ENCODE measurements around the gene C16orf95. TPM values are rescaled to one million over a fixed set of nuclear protein-coding genes. Genes with fewer than 3 reads are reported as not detected.

The C16orf95 gene
- total RNA-seq, 1 experiment from 2014 or later = 12.0 TPM

- no peak for DNase-seq
- Histone ChIP-seq H3K9me3 (ENCODE audit: low read length) (no peaks in the 10 kb centered on the region), H3K4me1 (ENCODE audit: low read length) (no peaks in the 10 kb centered on the region), H3K27ac (ENCODE audit: low read length) (no peak overlapping the region), H3K4me2 (ENCODE audit: low read depth, low read length, poor library complexity, severe bottlenecking) (no peak overlapping the region), H3K27me3 (ENCODE audit: low read length) (no peaks in the 10 kb centered on the region), H4K20me1 (ENCODE audit: insufficient read depth, low read depth, low read length) (no peaks in the 10 kb centered on the region), H2AFZ (ENCODE audit: low read length) (no peak overlapping the region), H3K36me3 (ENCODE audit: insufficient read depth, low read length) (no peaks in the 10 kb centered on the region), H3K9ac (ENCODE audit: low read length) (no peak overlapping the region), H3K9me2 (replicated peaks; ENCODE audit: insufficient read depth, low read length) (no peaks in the 10 kb centered on the region), H3K4me3 (ENCODE audit: low read length) (no peak overlapping the region), H3K79me2 (ENCODE audit: low read length) (no peaks in the 10 kb centered on the region)
Observed at GRCh38 chr16:87298857-87299465, 18.2 kb downstream of the C16orf95 start.

DNA sequence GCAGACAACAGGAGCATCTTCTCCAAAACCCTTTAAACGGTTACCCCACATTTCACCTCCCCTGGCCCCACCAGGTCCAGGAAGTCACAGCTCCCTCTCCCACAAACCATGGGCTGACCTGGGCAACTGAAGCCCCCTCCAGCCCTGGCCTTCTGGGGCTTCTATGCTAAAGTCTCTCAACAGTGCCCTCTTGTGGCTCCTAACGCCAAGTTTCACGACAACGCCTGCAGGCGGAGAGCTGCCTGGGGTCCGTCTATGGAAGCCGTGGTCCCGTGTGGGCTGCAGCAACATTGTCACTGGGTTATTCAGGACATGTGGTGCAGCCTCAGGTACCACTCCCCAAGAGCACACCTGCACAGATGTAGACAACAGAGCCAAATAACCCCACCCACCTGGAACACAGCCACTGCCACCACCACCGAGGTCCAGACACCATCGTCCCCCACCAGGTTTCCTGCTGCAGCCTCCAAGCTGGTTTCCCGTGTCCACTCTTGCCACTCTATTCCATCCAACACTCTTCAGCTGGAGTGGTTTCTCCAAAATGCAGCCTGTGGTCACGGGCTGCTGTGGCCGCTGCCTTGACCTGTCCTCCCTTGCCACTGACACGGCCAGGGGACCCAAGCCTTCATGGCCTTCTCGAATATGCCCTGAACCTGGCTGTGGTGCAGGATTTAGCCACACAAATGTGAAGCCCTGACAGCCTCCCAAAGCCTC is 19.1 kb downstream of the C16orf95 start:
- no peak overlapping the region for H2AFZ ChIP-seq (ENCODE audit: low read length)
- no peaks in the 10 kb centered on the region for H3K9me2 ChIP-seq (replicated peaks; ENCODE audit: insufficient read depth, low read length)
- H3K27ac ChIP-seq (ENCODE audit: low read length) = no peak overlapping the region
- no peaks in the 10 kb centered on the region for H3K27me3 ChIP-seq (ENCODE audit: low read length)
- H3K36me3 ChIP-seq (ENCODE audit: insufficient read depth, low read length) = no peaks in the 10 kb centered on the region
- DNase-seq = peak; percentile 79
- no peaks in the 10 kb centered on the region for H3K79me2 ChIP-seq (ENCODE audit: low read length)
- H4K20me1 ChIP-seq (ENCODE audit: insufficient read depth, low read depth, low read length) = no peaks in the 10 kb centered on the region
- H3K9ac ChIP-seq (ENCODE audit: low read length) = no peak overlapping the region
- H3K4me3 ChIP-seq (ENCODE audit: low read length) = no peak overlapping the region
- no peak overlapping the region for H3K4me2 ChIP-seq (ENCODE audit: low read depth, low read length, poor library complexity, severe bottlenecking)
- no peaks in the 10 kb centered on the region for H3K9me3 ChIP-seq (ENCODE audit: low read length)
- H3K4me1 ChIP-seq (ENCODE audit: low read length) = no peaks in the 10 kb centered on the region

DNA sequence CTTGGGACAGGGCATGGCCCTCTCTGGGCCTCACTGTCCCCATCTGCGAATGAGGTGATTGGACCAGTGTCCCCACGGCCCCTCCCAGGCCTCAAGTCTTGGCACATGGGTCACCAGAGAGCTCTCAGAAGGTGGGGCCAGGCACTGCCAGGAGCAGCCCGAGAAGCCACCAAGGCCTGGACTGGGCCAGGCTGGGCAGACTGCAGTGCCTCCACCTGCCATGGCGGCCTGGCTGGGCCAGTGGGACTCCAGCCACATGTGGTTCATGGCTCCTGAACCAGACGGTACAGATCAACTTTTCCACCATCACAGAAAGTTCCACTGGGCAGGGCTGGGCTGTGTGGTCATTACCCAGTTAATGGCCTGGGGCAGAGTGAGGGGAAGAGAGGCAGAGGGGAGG is 19.8 kb downstream of the C16orf95 start:
- Histone ChIP-seq H3K79me2 (ENCODE audit: low read length) (no peaks in the 10 kb centered on the region), H3K9ac (ENCODE audit: low read length) (no peak overlapping the region), H4K20me1 (ENCODE audit: insufficient read depth, low read depth, low read length) (no peaks in the 10 kb centered on the region), H3K27me3 (ENCODE audit: low read length) (no peaks in the 10 kb centered on the region), H3K36me3 (ENCODE audit: insufficient read depth, low read length) (0 out of 2 replicates have a peak, but pooled peaks cover 4% of the 10 kb centered on the region), H3K4me2 (ENCODE audit: low read depth, low read length, poor library complexity, severe bottlenecking) (no peak overlapping the region), H3K9me2 (replicated peaks; ENCODE audit: insufficient read depth, low read length) (no peaks in the 10 kb centered on the region), H3K4me1 (ENCODE audit: low read length) (no peaks in the 10 kb centered on the region), H3K9me3 (ENCODE audit: low read length) (no peaks in the 10 kb centered on the region), H2AFZ (ENCODE audit: low read length) (no peak overlapping the region), H3K27ac (ENCODE audit: low read length) (no peak overlapping the region), H3K4me3 (ENCODE audit: low read length) (no peak overlapping the region)
- DNase-seq = no peak

DNA sequence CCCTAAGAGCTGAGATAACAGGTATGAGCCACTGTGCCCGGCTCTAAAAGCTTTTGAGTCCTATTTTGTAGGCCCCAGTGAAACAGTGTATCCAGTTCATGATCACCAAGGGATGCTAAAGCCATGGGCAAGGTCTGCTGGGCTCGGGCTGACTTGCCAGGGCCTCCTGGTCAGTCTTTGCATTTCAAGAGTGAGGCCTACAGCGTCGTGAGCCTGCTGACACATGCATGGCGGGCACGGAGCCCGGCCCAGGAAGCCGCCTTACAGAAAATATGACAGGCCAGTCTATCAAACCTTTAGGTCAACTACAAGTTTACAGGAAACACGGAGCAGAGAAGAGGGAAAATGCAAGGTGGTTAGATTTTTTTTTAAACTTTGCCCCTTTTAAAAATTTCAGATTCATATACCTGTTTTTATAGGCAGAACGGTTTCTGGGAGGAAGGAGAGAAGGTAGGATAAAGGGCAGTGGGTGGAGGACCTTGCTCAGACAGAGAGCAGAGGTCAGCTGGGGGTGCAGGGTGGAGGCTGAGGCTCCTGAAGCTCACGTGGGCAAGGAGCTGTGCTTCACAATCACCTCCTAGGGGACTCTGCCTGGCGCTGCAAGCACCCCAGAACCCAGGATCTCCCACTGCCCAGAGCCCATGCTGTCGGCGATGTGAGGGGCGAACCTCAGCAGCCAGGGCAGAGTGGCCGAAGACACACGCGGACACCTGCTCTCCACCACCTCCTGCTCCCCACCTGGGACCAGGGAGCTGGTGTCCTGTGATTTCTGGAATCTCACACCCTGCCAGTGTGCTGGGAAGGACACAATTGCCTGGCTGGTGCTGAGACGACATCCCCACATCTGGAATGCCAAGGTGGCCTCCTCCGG is 21.3 kb downstream of the C16orf95 start:
- no peak overlapping the region for H3K4me2 ChIP-seq (ENCODE audit: low read depth, low read length, poor library complexity, severe bottlenecking)
- no peaks in the 10 kb centered on the region for H3K27me3 ChIP-seq (ENCODE audit: low read length)
- H3K79me2 ChIP-seq (ENCODE audit: low read length) = no peaks in the 10 kb centered on the region
- no peaks in the 10 kb centered on the region for H3K9me3 ChIP-seq (ENCODE audit: low read length)
- no peaks in the 10 kb centered on the region for H3K4me1 ChIP-seq (ENCODE audit: low read length)
- H2AFZ ChIP-seq (ENCODE audit: low read length) = no peak overlapping the region
- no peak for DNase-seq
- no peak overlapping the region for H3K9ac ChIP-seq (ENCODE audit: low read length)
- H3K27ac ChIP-seq (ENCODE audit: low read length) = no peak overlapping the region
- H3K9me2 ChIP-seq (replicated peaks; ENCODE audit: insufficient read depth, low read length) = no peaks in the 10 kb centered on the region
- H4K20me1 ChIP-seq (ENCODE audit: insufficient read depth, low read depth, low read length) = no peaks in the 10 kb centered on the region
- no peak overlapping the region for H3K4me3 ChIP-seq (ENCODE audit: low read length)
- H3K36me3 ChIP-seq (ENCODE audit: insufficient read depth, low read length) = 0 out of 2 replicates have a peak, but pooled peaks cover 8% of the 10 kb centered on the region

DNA sequence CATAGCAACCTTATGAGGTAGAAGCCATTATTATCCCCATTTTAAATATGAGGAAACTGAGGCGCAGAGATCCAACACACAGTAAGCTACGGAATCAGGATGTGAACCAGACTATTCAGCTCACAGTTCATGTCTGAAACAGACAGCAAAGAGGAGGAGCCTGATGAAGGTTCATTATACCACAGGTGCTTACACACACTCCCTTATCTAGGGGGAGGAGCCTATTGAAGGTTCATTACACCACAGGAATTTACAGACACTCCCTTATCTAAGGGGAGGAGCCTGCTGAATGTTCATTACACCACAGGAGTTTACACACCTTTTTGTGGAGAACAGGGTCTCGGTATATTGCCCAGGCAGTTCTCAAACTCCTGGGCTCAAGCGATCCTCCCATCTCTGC is 21.9 kb downstream of the C16orf95 start:
- H3K4me1 ChIP-seq (ENCODE audit: low read length) = no peaks in the 10 kb centered on the region
- DNase-seq = peak; percentile 80
- no peak overlapping the region for H3K4me2 ChIP-seq (ENCODE audit: low read depth, low read length, poor library complexity, severe bottlenecking)
- no peaks in the 10 kb centered on the region for H3K9me2 ChIP-seq (replicated peaks; ENCODE audit: insufficient read depth, low read length)
- H3K36me3 ChIP-seq (ENCODE audit: insufficient read depth, low read length) = 0 out of 2 replicates have a peak, but pooled peaks cover 8% of the 10 kb centered on the region
- no peaks in the 10 kb centered on the region for H3K79me2 ChIP-seq (ENCODE audit: low read length)
- H3K27me3 ChIP-seq (ENCODE audit: low read length) = no peaks in the 10 kb centered on the region
- no peak overlapping the region for H3K27ac ChIP-seq (ENCODE audit: low read length)
- H2AFZ ChIP-seq (ENCODE audit: low read length) = no peak overlapping the region
- H3K9me3 ChIP-seq (ENCODE audit: low read length) = no peaks in the 10 kb centered on the region
- no peak overlapping the region for H3K9ac ChIP-seq (ENCODE audit: low read length)
- no peaks in the 10 kb centered on the region for H4K20me1 ChIP-seq (ENCODE audit: insufficient read depth, low read depth, low read length)
- no peak overlapping the region for H3K4me3 ChIP-seq (ENCODE audit: low read length)

GRCh38 chr16:87293990-87294389 is 23.2 kb downstream of the C16orf95 start:
- DNase-seq = no peak
- H3K9ac ChIP-seq (ENCODE audit: low read length) = no peak overlapping the region
- 0 out of 2 replicates have a peak, but pooled peaks cover 8% of the 10 kb centered on the region for H3K36me3 ChIP-seq (ENCODE audit: insufficient read depth, low read length)
- H4K20me1 ChIP-seq (ENCODE audit: insufficient read depth, low read depth, low read length) = no peaks in the 10 kb centered on the region
- H3K79me2 ChIP-seq (ENCODE audit: low read length) = no peaks in the 10 kb centered on the region
- H2AFZ ChIP-seq (ENCODE audit: low read length) = no peak overlapping the region
- no peaks in the 10 kb centered on the region for H3K9me2 ChIP-seq (replicated peaks; ENCODE audit: insufficient read depth, low read length)
- H3K4me3 ChIP-seq (ENCODE audit: low read length) = no peak overlapping the region
- no peaks in the 10 kb centered on the region for H3K4me1 ChIP-seq (ENCODE audit: low read length)
- H3K27me3 ChIP-seq (ENCODE audit: low read length) = no peaks in the 10 kb centered on the region
- no peaks in the 10 kb centered on the region for H3K9me3 ChIP-seq (ENCODE audit: low read length)
- no peak overlapping the region for H3K27ac ChIP-seq (ENCODE audit: low read length)
- H3K4me2 ChIP-seq (ENCODE audit: low read depth, low read length, poor library complexity, severe bottlenecking) = no peak overlapping the region

GRCh38 chr16:87291944-87292343 is 25.2 kb downstream of the C16orf95 start:
- DNase-seq = no peak
- no peaks in the 10 kb centered on the region for H3K27me3 ChIP-seq (ENCODE audit: low read length)
- no peak overlapping the region for H3K9ac ChIP-seq (ENCODE audit: low read length)
- no peaks in the 10 kb centered on the region for H3K9me3 ChIP-seq (ENCODE audit: low read length)
- H3K4me3 ChIP-seq (ENCODE audit: low read length) = no peak overlapping the region
- H4K20me1 ChIP-seq (ENCODE audit: insufficient read depth, low read depth, low read length) = no peaks in the 10 kb centered on the region
- no peaks in the 10 kb centered on the region for H3K79me2 ChIP-seq (ENCODE audit: low read length)
- H3K27ac ChIP-seq (ENCODE audit: low read length) = no peak overlapping the region
- no peak overlapping the region for H3K4me2 ChIP-seq (ENCODE audit: low read depth, low read length, poor library complexity, severe bottlenecking)
- no peaks in the 10 kb centered on the region for H3K9me2 ChIP-seq (replicated peaks; ENCODE audit: insufficient read depth, low read length)
- no peaks in the 10 kb centered on the region for H3K4me1 ChIP-seq (ENCODE audit: low read length)
- no peak overlapping the region for H2AFZ ChIP-seq (ENCODE audit: low read length)
- peaks cover 8% of the 10 kb centered on the region; the same call in 1 of the 2 replicates for H3K36me3 ChIP-seq (ENCODE audit: insufficient read depth, low read length)

DNA sequence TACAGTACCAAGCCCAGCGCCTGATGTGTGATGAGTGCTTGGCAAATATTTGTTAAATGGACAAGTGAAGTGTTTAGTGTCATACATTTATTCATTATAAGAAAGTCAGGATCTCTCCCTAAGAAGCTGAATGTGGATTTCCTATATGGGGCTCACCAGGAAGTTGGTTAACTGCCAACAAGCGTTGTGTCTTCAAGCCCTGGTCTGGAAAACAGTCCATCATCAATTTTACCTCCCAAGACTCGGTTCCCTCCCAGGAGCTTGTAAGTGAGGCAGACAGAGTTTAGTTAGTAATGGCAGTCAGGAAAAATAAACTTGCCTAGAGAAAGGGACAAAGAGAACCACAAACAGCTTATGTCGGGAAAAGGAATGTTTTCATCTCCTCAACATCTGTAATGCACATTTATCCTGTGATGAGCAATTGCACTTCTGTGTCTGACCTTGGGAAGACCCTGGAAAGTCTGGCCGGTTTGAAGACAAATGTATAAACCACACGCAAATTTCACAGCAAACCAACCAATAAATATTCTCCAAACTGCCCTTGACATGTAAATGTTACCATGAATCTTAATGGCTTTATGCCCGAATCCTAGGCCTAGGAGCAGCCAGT is 28.3 kb downstream of the C16orf95 start:
- DNase-seq = no peak
- no peaks in the 10 kb centered on the region for H3K9me3 ChIP-seq (ENCODE audit: low read length)
- H3K27me3 ChIP-seq (ENCODE audit: low read length) = no peaks in the 10 kb centered on the region
- H3K79me2 ChIP-seq (ENCODE audit: low read length) = no peaks in the 10 kb centered on the region
- H3K9me2 ChIP-seq (replicated peaks; ENCODE audit: insufficient read depth, low read length) = no peaks in the 10 kb centered on the region
- H3K27ac ChIP-seq (ENCODE audit: low read length) = no peak overlapping the region
- no peak overlapping the region for H3K9ac ChIP-seq (ENCODE audit: low read length)
- no peak overlapping the region for H2AFZ ChIP-seq (ENCODE audit: low read length)
- peaks cover 8% of the 10 kb centered on the region; the same call in 1 of the 2 replicates for H3K36me3 ChIP-seq (ENCODE audit: insufficient read depth, low read length)
- no peak overlapping the region for H3K4me2 ChIP-seq (ENCODE audit: low read depth, low read length, poor library complexity, severe bottlenecking)
- H3K4me1 ChIP-seq (ENCODE audit: low read length) = no peaks in the 10 kb centered on the region
- H3K4me3 ChIP-seq (ENCODE audit: low read length) = no peak overlapping the region
- no peaks in the 10 kb centered on the region for H4K20me1 ChIP-seq (ENCODE audit: insufficient read depth, low read depth, low read length)
